Panc1 (cell line): ENCODE measurements around the gene PIGM. TPM values are rescaled to one million over a fixed set of nuclear protein-coding genes. Genes with fewer than 3 reads are reported as not detected.

ENCODE experiments used
- ATAC-seq: fragments of 200-7000 bp; cut with Tn5 transposase; 2 replicates; pipeline ENCODE4 v1.9.1; 2020; ENCODE audit warnings: mild to moderate bottlenecking, moderate library complexity
- BruUV-seq: library from RNA; stranded (reverse); fragments of 400-500 nt; replicated peaks from 2 replicates; lab custom pipeline; 2021; lab: Mats Ljungman, UMichigan
- CTCF ChIA-PET: fragments of 300-600 bp; sonication (Branson Sonifier 250); formaldehyde crosslinking; loops from one replicate; lab custom pipeline; 2022; ENCODE audit warnings: antibody characterized with exemption; lab: Charles Lee
- POLR2A ChIA-PET: fragments of 300-600 bp; sonication (Branson Sonifier 250); formaldehyde crosslinking; loops from one replicate; lab custom pipeline; 2022; ENCODE audit warnings: antibody characterized with exemption; lab: Charles Lee
- DNase-seq: peaks from one replicate; pipeline ENCODE4 v3.0.0-alpha.2; 2010; ENCODE audit warnings: low read depth, low spot score
- H3K27ac ChIP-seq: 2 replicates; pipeline ENCODE4 v1.5.1; 2011; ENCODE audit warnings: mild to moderate bottlenecking, low read length, inconsistent platforms
- H3K27me3 ChIP-seq: fragments of 200-500 bp; sonication (Bioruptor generic); 2 replicates; pipeline ENCODE4 v1.6.0; 2014; ENCODE audit warnings: low read length, inconsistent platforms; ENCODE audit not compliant: control insufficient read depth, insufficient read depth
- H3K36me3 ChIP-seq: fragments of 200-500 bp; sonication (Bioruptor generic); 2 replicates; pipeline ENCODE4 v1.5.1; 2014; ENCODE audit warnings: inconsistent platforms, mild to moderate bottlenecking, low read length, moderate library complexity; ENCODE audit not compliant: control insufficient read depth, insufficient read depth
- H3K4me1 ChIP-seq: 2 replicates; pipeline ENCODE4 v1.5.1; 2011; ENCODE audit warnings: inconsistent platforms, mild to moderate bottlenecking, low read length, moderate library complexity; ENCODE audit not compliant: control insufficient read depth, insufficient read depth
- H3K4me3 ChIP-seq, 2 experiments: 2 replicates each; pipeline ENCODE4 v1.5.1; 2011 to 2012; ENCODE audit warnings: low read depth in 2 of 2, low read length in 2 of 2, mild to moderate bottlenecking in 2 of 2, inconsistent platforms in 1 of 2, moderate library complexity in 1 of 2
- H3K9me3 ChIP-seq: fragments of 200-500 bp; sonication (Bioruptor generic); 2 replicates; pipeline ENCODE4 v1.5.1; 2014; ENCODE audit warnings: low read depth, mild to moderate bottlenecking, inconsistent platforms, low read length, moderate library complexity; ENCODE audit not compliant: control insufficient read depth, insufficient read depth
- POLR2AphosphoS5 ChIP-seq: IDR thresholded peaks from 2 replicates; pipeline ENCODE4 v1.6.1; 2012; ENCODE audit warnings: mild to moderate bottlenecking, low read depth, low read length, moderate library complexity
- SIN3A ChIP-seq: IDR thresholded peaks from 2 replicates; pipeline ENCODE4 v1.6.1; 2012; ENCODE audit warnings: low read depth, mild to moderate bottlenecking, low read length, moderate library complexity, borderline replicate concordance; ENCODE audit not compliant: insufficient read depth
- TCF7L2 ChIP-seq: IDR thresholded peaks from 2 replicates; pipeline ENCODE4 v1.6.1; 2011; ENCODE audit warnings: mild to moderate bottlenecking, low read depth, low read length, inconsistent platforms
- in situ Hi-C: cut with HindIII; loops from 2 replicates; pipeline ENCODE4 v1.10.0; 2016; ENCODE audit warnings: low sequenced_read_pairs, low pct_unique_long_range_greater_than_20kb
- intact Hi-C: fragments of 100-400 bp; cut with micrococcal nuclease; formaldehyde crosslinking; loops from one replicate; pipeline ENCODE4 v1.10.0; 2022; ENCODE audit not compliant: unreplicated experiment
- total RNA-seq: library from RNA; stranded (reverse); gene quantifications from one replicate; pipeline ENCODE4 v1.2.1, GENCODE V29; 2021; ENCODE audit not compliant: unreplicated experiment
- TF ChIP-seq, protein P1 (sequence below), 2 experiments: IDR thresholded peaks; 2 replicates each; pipeline ENCODE4 v1.6.1; 2011 to 2012; ENCODE audit warnings: low read depth in 2 of 2, control low read depth in 1 of 2, low read length in 1 of 2, mild to moderate bottlenecking in 1 of 2, moderate library complexity in 1 of 2; ENCODE audit not compliant: insufficient read depth in 1 of 2
- TF ChIP-seq, protein P2 (sequence below): fragments of 450-650 bp; IDR thresholded peaks from 2 replicates; pipeline ENCODE4 v1.5.1; 2017; ENCODE audit warnings: mild to moderate bottlenecking

PIGM gene
- total RNA-seq, 1 experiment from 2014 or later: 4.4 TPM

DNA sequence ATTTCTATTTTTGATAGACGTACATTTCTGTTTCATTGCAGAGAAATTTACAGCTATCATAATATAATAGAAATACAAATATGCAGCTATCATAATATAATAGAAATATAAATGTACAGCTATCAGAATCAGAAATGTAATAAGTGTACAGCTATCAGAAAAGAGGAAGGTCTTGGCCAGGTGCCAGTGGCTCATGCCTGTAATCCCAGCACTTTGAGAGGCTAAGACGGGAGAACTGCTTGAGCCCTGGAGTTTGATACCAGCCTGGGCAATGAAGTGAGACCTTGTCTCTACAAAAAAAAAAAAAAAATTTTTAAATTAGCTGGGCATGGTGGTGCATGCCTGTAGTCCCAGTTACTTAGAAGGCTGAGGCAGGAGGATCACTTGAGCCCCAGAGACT lies 37.9 kb downstream of the PIGM start:
- ATAC-seq (no peak), DNase-seq (no peak)
- in situ Hi-C loops: no loop called here
- CTCF ChIA-PET: interaction anchor here (0.7 to 1.1 kb wide), 3 partner anchors 10 to 213 kb away, joined by 3 to 5 read pairs (median 4); partner anchors contain the start of gene DUSP23
- peaks cover 4% of the 10 kb centered on the region for H3K27me3 ChIP-seq
- TF ChIP-seq, protein P1, sequence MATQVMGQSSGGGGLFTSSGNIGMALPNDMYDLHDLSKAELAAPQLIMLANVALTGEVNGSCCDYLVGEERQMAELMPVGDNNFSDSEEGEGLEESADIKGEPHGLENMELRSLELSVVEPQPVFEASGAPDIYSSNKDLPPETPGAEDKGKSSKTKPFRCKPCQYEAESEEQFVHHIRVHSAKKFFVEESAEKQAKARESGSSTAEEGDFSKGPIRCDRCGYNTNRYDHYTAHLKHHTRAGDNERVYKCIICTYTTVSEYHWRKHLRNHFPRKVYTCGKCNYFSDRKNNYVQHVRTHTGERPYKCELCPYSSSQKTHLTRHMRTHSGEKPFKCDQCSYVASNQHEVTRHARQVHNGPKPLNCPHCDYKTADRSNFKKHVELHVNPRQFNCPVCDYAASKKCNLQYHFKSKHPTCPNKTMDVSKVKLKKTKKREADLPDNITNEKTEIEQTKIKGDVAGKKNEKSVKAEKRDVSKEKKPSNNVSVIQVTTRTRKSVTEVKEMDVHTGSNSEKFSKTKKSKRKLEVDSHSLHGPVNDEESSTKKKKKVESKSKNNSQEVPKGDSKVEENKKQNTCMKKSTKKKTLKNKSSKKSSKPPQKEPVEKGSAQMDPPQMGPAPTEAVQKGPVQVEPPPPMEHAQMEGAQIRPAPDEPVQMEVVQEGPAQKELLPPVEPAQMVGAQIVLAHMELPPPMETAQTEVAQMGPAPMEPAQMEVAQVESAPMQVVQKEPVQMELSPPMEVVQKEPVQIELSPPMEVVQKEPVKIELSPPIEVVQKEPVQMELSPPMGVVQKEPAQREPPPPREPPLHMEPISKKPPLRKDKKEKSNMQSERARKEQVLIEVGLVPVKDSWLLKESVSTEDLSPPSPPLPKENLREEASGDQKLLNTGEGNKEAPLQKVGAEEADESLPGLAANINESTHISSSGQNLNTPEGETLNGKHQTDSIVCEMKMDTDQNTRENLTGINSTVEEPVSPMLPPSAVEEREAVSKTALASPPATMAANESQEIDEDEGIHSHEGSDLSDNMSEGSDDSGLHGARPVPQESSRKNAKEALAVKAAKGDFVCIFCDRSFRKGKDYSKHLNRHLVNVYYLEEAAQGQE (IDR thresholded peaks at IDR 0.05; ENCODE audit: insufficient read depth in 1 of 2, low read depth in 2 of 2, low read length in 1 of 2): no peak
- TF ChIP-seq TCF7L2: no peak
- TF ChIP-seq, protein P2, sequence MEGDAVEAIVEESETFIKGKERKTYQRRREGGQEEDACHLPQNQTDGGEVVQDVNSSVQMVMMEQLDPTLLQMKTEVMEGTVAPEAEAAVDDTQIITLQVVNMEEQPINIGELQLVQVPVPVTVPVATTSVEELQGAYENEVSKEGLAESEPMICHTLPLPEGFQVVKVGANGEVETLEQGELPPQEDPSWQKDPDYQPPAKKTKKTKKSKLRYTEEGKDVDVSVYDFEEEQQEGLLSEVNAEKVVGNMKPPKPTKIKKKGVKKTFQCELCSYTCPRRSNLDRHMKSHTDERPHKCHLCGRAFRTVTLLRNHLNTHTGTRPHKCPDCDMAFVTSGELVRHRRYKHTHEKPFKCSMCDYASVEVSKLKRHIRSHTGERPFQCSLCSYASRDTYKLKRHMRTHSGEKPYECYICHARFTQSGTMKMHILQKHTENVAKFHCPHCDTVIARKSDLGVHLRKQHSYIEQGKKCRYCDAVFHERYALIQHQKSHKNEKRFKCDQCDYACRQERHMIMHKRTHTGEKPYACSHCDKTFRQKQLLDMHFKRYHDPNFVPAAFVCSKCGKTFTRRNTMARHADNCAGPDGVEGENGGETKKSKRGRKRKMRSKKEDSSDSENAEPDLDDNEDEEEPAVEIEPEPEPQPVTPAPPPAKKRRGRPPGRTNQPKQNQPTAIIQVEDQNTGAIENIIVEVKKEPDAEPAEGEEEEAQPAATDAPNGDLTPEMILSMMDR: no peak
- no peak for TF ChIP-seq SIN3A
- no peak for TF ChIP-seq POLR2AphosphoS5
- H3K4me1 ChIP-seq: no peaks in the 10 kb centered on the region
- H3K27ac ChIP-seq: no peak overlapping the region
- no peaks in the 10 kb centered on the region for H3K9me3 ChIP-seq
- no TSS peak for BruUV-seq
- intact Hi-C loops: no loop called here
- POLR2A ChIA-PET: no interaction called here
- H3K4me3 ChIP-seq: no peak overlapping the region
- no peaks in the 10 kb centered on the region for H3K36me3 ChIP-seq

DNA sequence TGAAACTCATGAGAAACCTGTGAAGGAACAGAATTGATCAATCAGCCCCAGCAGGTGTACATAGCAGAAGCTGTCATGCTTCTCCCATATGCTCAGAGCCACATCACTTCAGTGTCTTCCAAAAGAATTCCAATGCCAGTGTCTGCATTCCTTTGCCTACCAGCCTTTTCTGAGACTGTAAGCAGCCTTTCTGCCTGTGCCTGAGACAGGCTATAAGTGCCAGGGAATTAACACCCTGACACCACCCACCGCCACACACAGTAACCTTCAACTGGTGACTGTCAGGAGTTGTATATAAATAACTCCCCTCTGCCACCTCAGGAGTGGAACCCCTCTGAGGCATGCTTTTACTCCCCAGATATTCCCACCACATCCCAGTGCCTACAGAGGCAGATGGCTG lies 39.6 kb downstream of the PIGM start:
- in situ Hi-C loops (no loop called here), intact Hi-C loops (no loop called here)
- H3K27me3 ChIP-seq: peaks cover 4% of the 10 kb centered on the region
- H3K9me3 ChIP-seq: no peaks in the 10 kb centered on the region
- H3K4me3 ChIP-seq: no peak overlapping the region
- POLR2A ChIA-PET: no interaction called here
- CTCF ChIA-PET: no interaction called here
- no peaks in the 10 kb centered on the region for H3K4me1 ChIP-seq
- H3K36me3 ChIP-seq: no peaks in the 10 kb centered on the region
- no TSS peak for BruUV-seq
- DNase-seq (no peak), ATAC-seq (no peak)
- TF ChIP-seq POLR2AphosphoS5: no peak
- TF ChIP-seq, protein P2: no peak
- no peak for TF ChIP-seq SIN3A
- TF ChIP-seq, protein P1 (IDR thresholded peaks at IDR 0.05; ENCODE audit: insufficient read depth in 1 of 2, low read depth in 2 of 2, low read length in 1 of 2): no peak
- no peak for TF ChIP-seq TCF7L2
- no peak overlapping the region for H3K27ac ChIP-seq
